Activated T-helper 17 cell treated with anti-CD3 and anti-CD28 coated beads, Interleukin-2, amount 50 U/mL, for 72 hours (primary cell): ENCODE measurements around the gene RTL3. TPM values are rescaled to one million over a fixed set of nuclear protein-coding genes. Genes with fewer than 3 reads are reported as not detected.
"Not testable (repeated sequence)": the region's sequence is repeated elsewhere in the genome, so short reads cannot be mapped to it uniquely, and the experiment has no call there.

Source experiments
- ATAC-seq: fragments of 150-1000 bp; cut with Tn5 transposase; replicated peaks from 2 replicates; pipeline ENCODE4 v1.10.0; 2021; ENCODE audit warnings: mild to moderate bottlenecking, moderate library complexity
- H3K27ac Mint-ChIP-seq: one replicate; pipeline ENCODE4 v1.8.0; 2022; ENCODE audit warnings: mixed read lengths
- H3K27me3 Mint-ChIP-seq: one replicate; pipeline ENCODE4 v1.8.0; 2022; ENCODE audit warnings: mixed read lengths
- H3K36me3 Mint-ChIP-seq: one replicate; pipeline ENCODE4 v1.8.0; 2022; ENCODE audit warnings: low read depth, mild to moderate bottlenecking, mixed read lengths
- H3K4me1 Mint-ChIP-seq: one replicate; pipeline ENCODE4 v1.8.0; 2022; ENCODE audit warnings: mixed read lengths
- H3K4me3 Mint-ChIP-seq: one replicate; pipeline ENCODE4 v1.8.0; 2022; ENCODE audit warnings: mild to moderate bottlenecking, mixed read lengths
- H3K9me3 Mint-ChIP-seq: one replicate; pipeline ENCODE4 v1.8.0; 2022; ENCODE audit warnings: mixed read lengths
- total RNA-seq, 2 donors: library from RNA; stranded (reverse); gene quantifications; one replicate each; pipeline ENCODE4 v1.2.3, GENCODE V29; 2022

RTL3 gene
- total RNA-seq, 2 donors from 2014 or later = not detected

GRCh38 chrX:78650906-78651437 lies 8.2 kb downstream of the RTL3 start:
- Mint-ChIP-seq H3K4me1 (peaks cover 10% of the 10 kb centered on the region), H3K27me3 (no peaks in the 10 kb centered on the region), H3K4me3 (peak overlapping the region; percentile 56), H3K27ac (peak overlapping the region; percentile 42), H3K36me3 (no peaks in the 10 kb centered on the region), H3K9me3 (no peaks in the 10 kb centered on the region)
- ATAC-seq = peak; percentile 79

- Mint-ChIP-seq H3K4me3 (no peak overlapping the region), H3K9me3 (peaks cover 5% of the 10 kb centered on the region), H3K27me3 (no peaks in the 10 kb centered on the region), H3K4me1 (peaks cover 9% of the 10 kb centered on the region), H3K27ac (no peak overlapping the region), H3K36me3 (no peaks in the 10 kb centered on the region)
- ATAC-seq = peak; percentile 35
Observed at GRCh38 chrX:78643874-78644273, 15.3 kb downstream of the RTL3 start.

GRCh38 chrX:78643096-78643495 lies 16.0 kb downstream of the RTL3 start:
- H3K27ac Mint-ChIP-seq = no peak overlapping the region
- H3K4me3 Mint-ChIP-seq = no peak overlapping the region
- H3K4me1 Mint-ChIP-seq = peaks cover 9% of the 10 kb centered on the region
- no peaks in the 10 kb centered on the region for H3K27me3 Mint-ChIP-seq
- H3K9me3 Mint-ChIP-seq = peaks cover 5% of the 10 kb centered on the region
- no peak for ATAC-seq
- H3K36me3 Mint-ChIP-seq = no peaks in the 10 kb centered on the region

- H3K27me3 Mint-ChIP-seq, H3K27ac Mint-ChIP-seq, H3K4me1 Mint-ChIP-seq, H3K4me3 Mint-ChIP-seq, H3K9me3 Mint-ChIP-seq, ATAC-seq, H3K36me3 Mint-ChIP-seq: not testable (repeated sequence)
Observed at GRCh38 chrX:78636096-78636495, 23.0 kb downstream of the RTL3 start.

GRCh38 chrX:78624962-78625909 lies 33.9 kb downstream of the RTL3 start:
- no peak for ATAC-seq
- no peak overlapping the region for H3K27ac Mint-ChIP-seq

GRCh38 chrX:78624426-78624825 lies 34.7 kb downstream of the RTL3 start:
- no peaks in the 10 kb centered on the region for H3K9me3 Mint-ChIP-seq
- no peak overlapping the region for H3K4me3 Mint-ChIP-seq

More at GRCh38 chrX:78624962-78625909, 33.9 kb downstream of the RTL3 start:
- H3K9me3 Mint-ChIP-seq = no peaks in the 10 kb centered on the region
- peaks cover 6% of the 10 kb centered on the region for H3K4me1 Mint-ChIP-seq
- no peak overlapping the region for H3K4me3 Mint-ChIP-seq
- no peaks in the 10 kb centered on the region for H3K36me3 Mint-ChIP-seq
- H3K27me3 Mint-ChIP-seq = no peaks in the 10 kb centered on the region

GRCh38 chrX:78622831-78623230 lies 36.3 kb downstream of the RTL3 start:
- H3K27ac Mint-ChIP-seq = no peak overlapping the region

More at GRCh38 chrX:78624426-78624825, 34.7 kb downstream of the RTL3 start:
- peaks cover 6% of the 10 kb centered on the region for H3K4me1 Mint-ChIP-seq
- H3K36me3 Mint-ChIP-seq = no peaks in the 10 kb centered on the region
- no peak overlapping the region for H3K27ac Mint-ChIP-seq
- ATAC-seq = no peak
- H3K27me3 Mint-ChIP-seq = no peaks in the 10 kb centered on the region

GRCh38 chrX:78619834-78620233 lies 39.3 kb downstream of the RTL3 start:
- Mint-ChIP-seq H3K4me3 (no peak overlapping the region), H3K36me3 (no peaks in the 10 kb centered on the region), H3K4me1 (no peaks in the 10 kb centered on the region)

More at GRCh38 chrX:78622831-78623230, 36.3 kb downstream of the RTL3 start:
- Mint-ChIP-seq H3K4me1 (peaks cover 6% of the 10 kb centered on the region), H3K27me3 (no peaks in the 10 kb centered on the region), H3K4me3 (no peak overlapping the region), H3K36me3 (no peaks in the 10 kb centered on the region), H3K9me3 (no peaks in the 10 kb centered on the region)
- no peak for ATAC-seq

GRCh38 chrX:78618987-78619386 lies 40.1 kb downstream of the RTL3 start:
- no peaks in the 10 kb centered on the region for H3K4me1 Mint-ChIP-seq
- ATAC-seq = no peak
- no peaks in the 10 kb centered on the region for H3K36me3 Mint-ChIP-seq
- H3K4me3 Mint-ChIP-seq = no peak overlapping the region
- no peaks in the 10 kb centered on the region for H3K27me3 Mint-ChIP-seq
- no peaks in the 10 kb centered on the region for H3K9me3 Mint-ChIP-seq
- no peak overlapping the region for H3K27ac Mint-ChIP-seq

More at GRCh38 chrX:78619834-78620233, 39.3 kb downstream of the RTL3 start:
- no peaks in the 10 kb centered on the region for H3K27me3 Mint-ChIP-seq
- H3K27ac Mint-ChIP-seq = no peak overlapping the region
- ATAC-seq = no peak
- H3K9me3 Mint-ChIP-seq = no peaks in the 10 kb centered on the region

GRCh38 chrX:78614264-78614663 lies 44.9 kb downstream of the RTL3 start:
- H3K9me3 Mint-ChIP-seq = no peaks in the 10 kb centered on the region
- no peaks in the 10 kb centered on the region for H3K4me1 Mint-ChIP-seq
- no peak overlapping the region for H3K4me3 Mint-ChIP-seq
- ATAC-seq = no peak
- H3K36me3 Mint-ChIP-seq = no peaks in the 10 kb centered on the region
- H3K27ac Mint-ChIP-seq = no peak overlapping the region
- H3K27me3 Mint-ChIP-seq = no peaks in the 10 kb centered on the region

Other genes with a start within 250 kb of the RTL3 start
- gene LPAR4, start 88.4 kb upstream of the RTL3 start, total RNA-seq = not detected